OCI-LY1 (cell line): Measurements from ENCODE around the gene SLC22A4.

Source experiments
- CTCF ChIP-seq: fragments of 200-600 bp; sonication (generic), shearing (Covaris generic); IDR thresholded peaks from 2 replicates; pipeline ENCODE4 v1.5.1; 2017; ENCODE audit warnings: mild to moderate bottlenecking, antibody characterized with exemption, low read length, moderate library complexity, mixed read lengths
- EZH2 ChIP-seq: fragments of 200-600 bp; sonication (generic), shearing (Covaris generic); IDR thresholded peaks from 2 replicates; pipeline ENCODE4 v1.8.0; 2017; ENCODE audit warnings: borderline replicate concordance, mixed run types, mild to moderate bottlenecking, antibody characterized with exemption, low read length, moderate library complexity, mixed read lengths

- no peak for TF ChIP-seq CTCF
- TF ChIP-seq EZH2, result no peak
Observed at GRCh38 chr5:132256783-132257130, 37.4 kb upstream of the SLC22A4 start.
